Measurements from ENCODE around the gene RRP9. TPM values are rescaled to one million over a fixed set of nuclear protein-coding genes. Genes with fewer than 3 reads are reported as not detected.
A peak's percentile ranks its signal among the peaks of the same experiment; 100 is the strongest.

Gene RRP9
- total and polyA plus RNA-seq, 4 donors = 6.5 to 11.0 (median 7.8) TPM

GRCh38 chr3:51980253-51980652 is 38.5 kb upstream of the RRP9 start:
- no peak for TF ChIP-seq JUND (IDR thresholded peaks at IDR 0.05)
- TF ChIP-seq FOXA2 (IDR thresholded peaks at IDR 0.05) = no peak
- no peak for TF ChIP-seq GABPA (IDR thresholded peaks at IDR 0.05 in 1 of 2, conservative IDR thresholded peaks at IDR 0.05 in 1 of 2)
- Histone ChIP-seq H3K27me3 (ENCODE audit: control insufficient read depth in 4 of 4, insufficient read depth in 4 of 4, low read length in 3 of 4) (no peaks in the 10 kb centered on the region), H3K4me1 (ENCODE audit: control insufficient read depth in 4 of 4, insufficient read depth in 4 of 4, low read length in 3 of 4) (peaks cover 10 to 49% (median 30%) of the 10 kb centered on the region in 4 donors), H3K9ac (ENCODE audit: low read depth in 1 of 2, low read length in 2 of 2) (no peak overlapping the region), H3K36me3 (ENCODE audit: control insufficient read depth in 4 of 4, insufficient read depth in 3 of 4, low read depth in 1 of 4, low read length in 3 of 4) (no peaks in the 10 kb centered on the region), H3K9me3 (ENCODE audit: control insufficient read depth in 4 of 4, low read length in 3 of 4) (no peaks in the 10 kb centered on the region), H3K27ac (ENCODE audit: low read depth in 1 of 2, low read length in 2 of 2) (peak overlapping the region in 1 of 2 donors; percentile 25), H3K4me3 (ENCODE audit: low read depth in 1 of 3, low read length in 3 of 3) (no peak overlapping the region)
- 97% methylated on average over 10 of the region's 10 CpGs for WGBS
- DNase-seq (ENCODE audit: low spot score) = no peak

GRCh38 chr3:51978143-51978502 is 36.4 kb upstream of the RRP9 start:
- no peaks in the 10 kb centered on the region for H3K36me3 ChIP-seq (ENCODE audit: control insufficient read depth in 4 of 4, insufficient read depth in 3 of 4, low read depth in 1 of 4, low read length in 3 of 4)
- H3K27me3 ChIP-seq (ENCODE audit: control insufficient read depth in 4 of 4, insufficient read depth in 4 of 4, low read length in 3 of 4) = no peaks in the 10 kb centered on the region
- DNase-seq (ENCODE audit: low spot score) = no peak
- no peak overlapping the region for H3K4me3 ChIP-seq (ENCODE audit: low read depth in 1 of 3, low read length in 3 of 3)
- no peaks in the 10 kb centered on the region for H3K9me3 ChIP-seq (ENCODE audit: control insufficient read depth in 4 of 4, low read length in 3 of 4)
- TF ChIP-seq CTCF (IDR thresholded peaks at IDR 0.05; ENCODE audit: low read depth, low read length, missing input control) = no peak
- TF ChIP-seq REST (IDR thresholded peaks at IDR 0.05) = no peak
- TF ChIP-seq RXRA (IDR thresholded peaks at IDR 0.05) = no peak
- TF ChIP-seq NR2F2 (IDR thresholded peaks at IDR 0.05) = no peak
- no peak for TF ChIP-seq MAX (IDR thresholded peaks at IDR 0.05)
- no peak for TF ChIP-seq YY1 (IDR thresholded peaks at IDR 0.05)
- no peak for TF ChIP-seq HNF4G (IDR thresholded peaks at IDR 0.05)
- no peak for TF ChIP-seq HNF4A (conservative IDR thresholded peaks at IDR 0.05)
- TF ChIP-seq ZBTB33 (IDR thresholded peaks at IDR 0.05) = no peak
- TF ChIP-seq ATF3 (IDR thresholded peaks at IDR 0.05) = no peak
- no peak for TF ChIP-seq EGR1 (IDR thresholded peaks at IDR 0.05; ENCODE audit: low read depth in 2 of 2)
- no peak for TF ChIP-seq SP1 (IDR thresholded peaks at IDR 0.05)
- TF ChIP-seq FOXA1 (IDR thresholded peaks at IDR 0.05) = no peak
- TF ChIP-seq GABPA (IDR thresholded peaks at IDR 0.05 in 1 of 2, conservative IDR thresholded peaks at IDR 0.05 in 1 of 2) = no peak
- 79% methylated on average over 4 of the region's 4 CpGs for WGBS
- peaks cover 11 to 45% (median 27%) of the 10 kb centered on the region in 4 donors for H3K4me1 ChIP-seq (ENCODE audit: control insufficient read depth in 4 of 4, insufficient read depth in 4 of 4, low read length in 3 of 4)
- no peak overlapping the region for H3K9ac ChIP-seq (ENCODE audit: low read depth in 1 of 2, low read length in 2 of 2)
- H3K27ac ChIP-seq (ENCODE audit: low read depth in 1 of 2, low read length in 2 of 2) = peak overlapping the region in 1 of 2 donors; percentile 30
